Thoracic aorta (tissue), 2 donors: ENCODE results near the gene PRR15L. TPM values are rescaled to one million over a fixed set of nuclear protein-coding genes. Genes with fewer than 3 reads are reported as not detected.

ENCODE experiments used
- ATAC-seq: fragments of 150-250 bp; one replicate; pipeline ENCODE4 v1.8.0; 2017; ENCODE audit warnings: low read depth; ENCODE audit not compliant: insufficient number of reproducible peaks, low FRiP score
- DNase-seq: peaks from one replicate; pipeline ENCODE4 v3.0.0-alpha.2; 2020; ENCODE audit warnings: low spot score
- H3K27ac ChIP-seq, 2 donors: fragments of 200-600 bp; sonication (generic); 1 replicate in 1 of 2; 2 replicates in 1 of 2; pipeline ENCODE4 v1.5.1; 2016; ENCODE audit warnings: mild to moderate bottlenecking in 2 of 2, moderate library complexity in 2 of 2
- H3K27me3 ChIP-seq: fragments of 200-600 bp; sonication (generic); replicated peaks from 2 replicates; pipeline ENCODE4 v1.6.0; 2016; ENCODE audit warnings: mild to moderate bottlenecking; ENCODE audit not compliant: insufficient read depth
- H3K36me3 ChIP-seq: fragments of 200-600 bp; sonication (generic); one replicate; pipeline ENCODE4 v1.5.1; 2016
- H3K4me1 ChIP-seq, 2 donors: fragments of 200-600 bp; sonication (generic); 1 replicate in 1 of 2; 2 replicates in 1 of 2; pipeline versions ENCODE4 v1.5.1 to v1.6.0; 2016; ENCODE audit warnings: low read depth in 2 of 2, mild to moderate bottlenecking in 1 of 2; ENCODE audit not compliant: control insufficient read depth in 1 of 2
- H3K4me3 ChIP-seq: fragments of 200-600 bp; sonication (generic); 2 replicates; pipeline ENCODE4 v1.5.1; 2016; ENCODE audit warnings: mild to moderate bottlenecking
- H3K9me3 ChIP-seq: fragments of 200-600 bp; sonication (generic); 2 replicates; pipeline ENCODE4 v1.5.1; 2016
- total RNA-seq, 2 donors: library from RNA; depleted of rRNA; stranded (reverse); fragments of >200 nt; gene quantifications; one replicate each; pipeline versions ENCODE4 v1.1.0 to v1.2.3, GENCODE V29; 2016
- TF ChIP-seq, protein P1 (sequence below): fragments of 200-600 bp; sonication (generic); IDR thresholded peaks from one replicate; pipeline ENCODE4 v1.5.1; 2019; ENCODE audit warnings: antibody characterized with exemption

Gene PRR15L
- total RNA-seq, 2 donors from 2014 or later = 1.4 TPM; not detected in 1

- TF ChIP-seq, protein P1, sequence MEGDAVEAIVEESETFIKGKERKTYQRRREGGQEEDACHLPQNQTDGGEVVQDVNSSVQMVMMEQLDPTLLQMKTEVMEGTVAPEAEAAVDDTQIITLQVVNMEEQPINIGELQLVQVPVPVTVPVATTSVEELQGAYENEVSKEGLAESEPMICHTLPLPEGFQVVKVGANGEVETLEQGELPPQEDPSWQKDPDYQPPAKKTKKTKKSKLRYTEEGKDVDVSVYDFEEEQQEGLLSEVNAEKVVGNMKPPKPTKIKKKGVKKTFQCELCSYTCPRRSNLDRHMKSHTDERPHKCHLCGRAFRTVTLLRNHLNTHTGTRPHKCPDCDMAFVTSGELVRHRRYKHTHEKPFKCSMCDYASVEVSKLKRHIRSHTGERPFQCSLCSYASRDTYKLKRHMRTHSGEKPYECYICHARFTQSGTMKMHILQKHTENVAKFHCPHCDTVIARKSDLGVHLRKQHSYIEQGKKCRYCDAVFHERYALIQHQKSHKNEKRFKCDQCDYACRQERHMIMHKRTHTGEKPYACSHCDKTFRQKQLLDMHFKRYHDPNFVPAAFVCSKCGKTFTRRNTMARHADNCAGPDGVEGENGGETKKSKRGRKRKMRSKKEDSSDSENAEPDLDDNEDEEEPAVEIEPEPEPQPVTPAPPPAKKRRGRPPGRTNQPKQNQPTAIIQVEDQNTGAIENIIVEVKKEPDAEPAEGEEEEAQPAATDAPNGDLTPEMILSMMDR = no peak
- no peaks in the 10 kb centered on the region for H3K4me1 ChIP-seq
- DNase-seq = no peak
- no peaks in the 10 kb centered on the region for H3K9me3 ChIP-seq
- H3K4me3 ChIP-seq = no peak overlapping the region
- ATAC-seq = no peak
- H3K36me3 ChIP-seq = peaks cover 8% of the 10 kb centered on the region
- no peaks in the 10 kb centered on the region for H3K27me3 ChIP-seq
- no peak overlapping the region for H3K27ac ChIP-seq
These were observed 22.8 kb downstream of the PRR15L start for GRCh38 chr17:47934856-47935255.

DNA sequence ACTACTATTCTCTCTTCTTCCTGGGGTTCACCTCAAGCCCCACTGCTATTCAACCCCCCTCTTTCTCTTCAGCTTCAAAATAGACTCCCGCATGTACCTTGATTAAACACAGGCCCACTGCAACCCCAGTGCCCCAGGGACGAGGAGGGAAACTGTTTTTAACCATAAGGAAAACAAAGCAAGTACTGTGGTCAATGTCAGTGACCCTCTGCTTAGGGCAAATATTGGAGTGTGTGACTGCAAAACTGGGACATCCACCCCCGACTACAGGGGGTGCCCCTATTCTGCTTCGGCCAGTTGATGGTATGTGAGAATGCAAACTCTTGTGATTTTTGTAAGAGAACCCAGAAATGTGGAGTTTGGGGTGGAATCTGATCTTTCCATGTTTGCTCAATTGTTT lies 25.8 kb downstream of the PRR15L start:
- ATAC-seq = no peak
- no peaks in the 10 kb centered on the region for H3K27me3 ChIP-seq
- TF ChIP-seq, protein P1 = no peak
- H3K27ac ChIP-seq = no peak overlapping the region
- H3K4me3 ChIP-seq = no peak overlapping the region
- no peak for DNase-seq
- H3K9me3 ChIP-seq = no peaks in the 10 kb centered on the region
- H3K36me3 ChIP-seq = peaks cover 16% of the 10 kb centered on the region
- no peaks in the 10 kb centered on the region for H3K4me1 ChIP-seq

DNA sequence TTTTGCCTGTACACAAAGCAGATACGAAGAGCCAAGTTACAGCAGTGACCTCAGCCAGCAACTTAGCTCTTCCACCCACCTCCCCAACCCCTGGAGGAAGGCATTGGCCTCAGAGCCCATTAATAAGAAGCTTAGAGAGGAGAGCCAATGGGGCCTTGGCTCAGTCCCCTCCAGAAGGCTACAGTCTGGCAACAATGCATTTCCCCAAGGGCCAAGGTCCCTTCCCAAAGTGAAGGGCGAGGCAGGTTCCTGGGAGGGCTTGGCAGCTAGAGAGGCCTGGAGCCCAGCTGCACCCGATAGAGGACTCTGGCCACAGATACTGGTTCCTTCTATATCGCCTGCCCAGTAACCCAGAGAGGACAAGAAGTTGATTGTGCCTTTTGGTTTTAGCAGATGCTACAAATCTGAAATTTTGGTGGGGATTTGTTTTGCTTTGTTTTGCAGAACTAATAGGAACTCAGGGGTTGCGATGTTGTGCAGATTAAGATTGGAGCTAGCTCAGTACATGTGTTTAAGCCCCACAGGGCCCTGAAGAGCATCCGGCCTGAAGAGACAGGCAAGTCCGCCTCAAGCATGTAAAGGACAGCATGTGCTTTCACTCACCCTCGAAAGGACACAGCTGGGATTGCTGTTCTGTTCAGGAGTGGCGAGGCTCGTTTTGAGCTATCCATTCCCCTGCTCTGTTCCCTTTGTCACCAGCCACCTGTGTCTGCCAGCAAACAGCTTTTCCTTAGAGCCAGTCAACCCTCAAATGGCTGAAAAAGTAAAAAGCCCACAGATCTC lies 28.3 kb downstream of the PRR15L start:
- ATAC-seq (no peak), DNase-seq (no peak)
- Histone ChIP-seq H3K27me3 (no peaks in the 10 kb centered on the region), H3K36me3 (peaks cover 34% of the 10 kb centered on the region), H3K4me1 (no peaks in the 10 kb centered on the region), H3K27ac (no peak overlapping the region), H3K9me3 (no peaks in the 10 kb centered on the region), H3K4me3 (no peak overlapping the region)
- TF ChIP-seq, protein P1 = no peak

GRCh38 chr17:47928415-47928814 lies 29.3 kb downstream of the PRR15L start:
- Histone ChIP-seq H3K9me3 (no peaks in the 10 kb centered on the region), H3K4me1 (no peaks in the 10 kb centered on the region), H3K4me3 (no peak overlapping the region), H3K36me3 (peaks cover 44% of the 10 kb centered on the region), H3K27me3 (no peaks in the 10 kb centered on the region), H3K27ac (no peak overlapping the region)
- ATAC-seq = no peak
- DNase-seq = no peak
- TF ChIP-seq, protein P1 = no peak

GRCh38 chr17:47927821-47928400 lies 29.8 kb downstream of the PRR15L start:
- H3K9me3 ChIP-seq = no peaks in the 10 kb centered on the region
- TF ChIP-seq, protein P1 = no peak
- H3K4me1 ChIP-seq = no peaks in the 10 kb centered on the region
- ATAC-seq = no peak
- H3K27ac ChIP-seq = no peak overlapping the region
- no peaks in the 10 kb centered on the region for H3K27me3 ChIP-seq
- H3K4me3 ChIP-seq = no peak overlapping the region
- peaks cover 47% of the 10 kb centered on the region for H3K36me3 ChIP-seq
- no peak for DNase-seq
